SK-N-SH treated with all-trans-retinoic acid at 6 μM for 48 hours (cell line): ENCODE data around the gene CPSF6.

Source experiments
- BACH2 ChIP-seq: fragments of 250-450 bp; sonication (Bioruptor Pico); IDR thresholded peaks from 2 replicates; pipeline ENCODE4 v1.9.0; 2021; ENCODE audit warnings: mild to moderate bottlenecking, borderline replicate concordance
- CSDC2 ChIP-seq: fragments of 250-450 bp; sonication (Bioruptor Pico); IDR thresholded peaks from 2 replicates; pipeline ENCODE4 v1.5.0; 2020; ENCODE audit warnings: mild to moderate bottlenecking, moderate library complexity
- TF ChIP-seq, protein P1 (sequence below): fragments of 250-450 bp; sonication (Bioruptor Pico); IDR thresholded peaks from 2 replicates; pipeline ENCODE4 v1.8.0; 2020; ENCODE audit warnings: mild to moderate bottlenecking, moderate library complexity, borderline replicate concordance

DNA sequence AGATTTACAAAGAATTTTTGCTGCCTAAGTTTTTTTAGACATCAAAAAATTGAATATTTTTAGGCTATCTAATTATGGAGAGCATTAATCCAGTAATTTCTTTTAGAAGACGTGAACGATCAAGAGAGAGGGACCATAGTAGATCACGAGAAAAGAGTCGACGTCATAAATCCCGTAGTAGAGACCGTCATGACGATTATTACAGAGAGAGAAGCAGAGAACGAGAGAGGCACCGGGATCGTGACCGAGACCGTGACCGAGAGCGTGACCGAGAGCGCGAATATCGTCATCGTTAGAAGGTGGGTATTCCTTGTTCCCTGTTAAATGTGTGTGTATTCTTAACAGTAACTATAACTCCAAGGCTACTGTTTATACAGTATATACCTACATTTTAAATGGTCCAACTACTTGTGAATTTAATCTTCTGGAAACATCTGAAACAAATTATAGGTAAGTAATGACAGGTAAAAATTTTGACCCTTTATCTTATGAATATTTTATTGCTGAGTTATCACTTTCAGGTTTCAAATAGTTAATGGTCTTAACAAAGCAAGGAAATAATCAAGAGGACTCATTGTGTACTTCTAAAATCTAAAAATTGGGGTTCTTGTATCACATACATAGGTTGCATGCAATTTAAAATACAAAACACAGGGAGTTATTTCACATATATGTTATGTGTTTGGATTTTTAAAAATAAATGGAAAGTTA is 23.1 kb downstream of the CPSF6 start:
- TF ChIP-seq BACH2 (CRISPR knock-in tag) (no peak), CSDC2 (CRISPR knock-in tag) (no peak)
- TF ChIP-seq, protein P1, sequence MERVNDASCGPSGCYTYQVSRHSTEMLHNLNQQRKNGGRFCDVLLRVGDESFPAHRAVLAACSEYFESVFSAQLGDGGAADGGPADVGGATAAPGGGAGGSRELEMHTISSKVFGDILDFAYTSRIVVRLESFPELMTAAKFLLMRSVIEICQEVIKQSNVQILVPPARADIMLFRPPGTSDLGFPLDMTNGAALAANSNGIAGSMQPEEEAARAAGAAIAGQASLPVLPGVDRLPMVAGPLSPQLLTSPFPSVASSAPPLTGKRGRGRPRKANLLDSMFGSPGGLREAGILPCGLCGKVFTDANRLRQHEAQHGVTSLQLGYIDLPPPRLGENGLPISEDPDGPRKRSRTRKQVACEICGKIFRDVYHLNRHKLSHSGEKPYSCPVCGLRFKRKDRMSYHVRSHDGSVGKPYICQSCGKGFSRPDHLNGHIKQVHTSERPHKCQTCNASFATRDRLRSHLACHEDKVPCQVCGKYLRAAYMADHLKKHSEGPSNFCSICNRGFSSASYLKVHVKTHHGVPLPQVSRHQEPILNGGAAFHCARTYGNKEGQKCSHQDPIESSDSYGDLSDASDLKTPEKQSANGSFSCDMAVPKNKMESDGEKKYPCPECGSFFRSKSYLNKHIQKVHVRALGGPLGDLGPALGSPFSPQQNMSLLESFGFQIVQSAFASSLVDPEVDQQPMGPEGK: no peak
